BLaER1 treated with 17β-estradiol and CSF1 and Interleukin-3, amounts not matched to agents 10 nM and 100 nM (cell line): ENCODE data around the gene LOXL3.

Experiments
- H3K27ac ChIP-seq, 11 experiments: shearing (Covaris generic); formaldehyde crosslinking; 2 replicates each; pipeline ENCODE4 v1.8.1; 2022
- H3K27me3 ChIP-seq, 11 experiments: shearing (Covaris generic); formaldehyde crosslinking; 2 replicates each; pipeline ENCODE4 v1.8.1; 2022
- H3K36me3 ChIP-seq, 11 experiments: shearing (Covaris generic); formaldehyde crosslinking; 2 replicates each; pipeline ENCODE4 v1.8.1; 2022
- H3K4me1 ChIP-seq, 10 experiments: shearing (Covaris generic); formaldehyde crosslinking; 2 replicates each; pipeline ENCODE4 v1.8.1; 2022
- H3K4me2 ChIP-seq, 11 experiments: shearing (Covaris generic); formaldehyde crosslinking; 2 replicates each; pipeline ENCODE4 v1.8.1; 2022
- H3K4me3 ChIP-seq, 10 experiments: shearing (Covaris generic); formaldehyde crosslinking; 2 replicates each; pipeline ENCODE4 v1.8.1; 2022
- H3K9ac ChIP-seq, 11 experiments: shearing (Covaris generic); formaldehyde crosslinking; 2 replicates each; pipeline ENCODE4 v1.8.1; 2022
- H3K9me3 ChIP-seq, 11 experiments: shearing (Covaris generic); formaldehyde crosslinking; replicated peaks in 1 of 11; 2 replicates each; pipeline ENCODE4 v1.8.1; 2022
- H4K20me1 ChIP-seq, 11 experiments: shearing (Covaris generic); formaldehyde crosslinking; 2 replicates each; pipeline ENCODE4 v1.8.1; 2022
- Cebpa-rat ChIP-seq, 11 experiments: shearing (Covaris generic); IDR thresholded peaks; 2 replicates each; pipeline ENCODE4 v1.8.1; 2022

LOXL3 gene

DNA sequence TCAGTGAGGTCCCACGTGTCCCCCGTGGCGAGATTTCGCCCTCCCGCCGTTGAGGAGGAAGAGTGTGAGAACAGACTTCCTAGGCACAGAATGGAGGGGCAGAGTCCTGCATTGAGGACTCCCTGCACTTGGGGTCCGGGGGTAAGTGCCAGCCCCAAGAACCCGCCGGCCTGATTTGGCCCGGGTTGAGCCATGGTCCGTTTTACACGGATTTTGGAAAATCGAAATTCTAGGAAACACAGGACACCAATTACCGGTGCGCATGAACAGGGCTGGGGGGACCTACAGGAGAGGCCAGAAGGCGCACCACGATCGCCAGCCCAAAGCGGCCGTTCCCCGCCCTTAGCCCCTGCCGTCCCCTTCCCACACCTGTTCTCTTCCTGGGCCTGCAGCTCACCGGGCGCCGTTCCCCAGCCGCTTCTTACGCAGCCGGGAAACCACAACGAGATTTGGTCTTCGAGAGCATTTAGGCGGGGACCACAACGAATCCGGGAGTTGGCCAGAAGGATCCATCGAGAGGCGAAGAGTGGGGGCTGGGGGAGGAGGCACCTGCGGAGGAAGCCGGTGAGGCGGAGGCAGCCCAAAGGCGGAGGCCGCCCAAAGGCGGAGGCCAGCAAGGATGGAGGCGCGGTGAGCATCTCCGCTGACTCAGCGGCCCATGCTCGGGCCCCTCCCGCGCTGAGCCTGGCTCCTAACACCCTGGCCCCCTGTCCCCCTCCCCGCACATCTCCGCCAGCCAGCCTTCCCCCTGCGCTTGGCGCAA lies 40.0 kb downstream of the LOXL3 start:
- peaks cover 5 to 19% (median 8%) of the 10 kb centered on the region in 10 experiments; a peak in 11 of 20 replicates for H3K4me1 ChIP-seq
- peaks cover 4 to 29% (median 17%) of the 10 kb centered on the region in 11 experiments; a peak in 15 of 22 replicates for H3K9me3 ChIP-seq
- 0 out of 20 replicates have a peak overlapping the region, but pooled peaks of 1 of the 10 experiments have one; percentile 19 for H3K4me3 ChIP-seq
- H3K4me2 ChIP-seq = peak overlapping the region; percentile 3 to 73 (median 45); a peak in 11 of 22 replicates
- peaks cover 93 to 100% (median 100%) of the 10 kb centered on the region in 11 experiments for H3K27me3 ChIP-seq
- TF ChIP-seq Cebpa-rat (IDR thresholded peaks at IDR 0.05) = no peak
- peaks cover 0 to 37% (median 23%) of the 10 kb centered on the region in 11 experiments; a peak in 15 of 22 replicates for H4K20me1 ChIP-seq
- no peak overlapping the region for H3K27ac ChIP-seq
- no peaks in the 10 kb centered on the region for H3K36me3 ChIP-seq
- H3K9ac ChIP-seq = no peak overlapping the region

DNA sequence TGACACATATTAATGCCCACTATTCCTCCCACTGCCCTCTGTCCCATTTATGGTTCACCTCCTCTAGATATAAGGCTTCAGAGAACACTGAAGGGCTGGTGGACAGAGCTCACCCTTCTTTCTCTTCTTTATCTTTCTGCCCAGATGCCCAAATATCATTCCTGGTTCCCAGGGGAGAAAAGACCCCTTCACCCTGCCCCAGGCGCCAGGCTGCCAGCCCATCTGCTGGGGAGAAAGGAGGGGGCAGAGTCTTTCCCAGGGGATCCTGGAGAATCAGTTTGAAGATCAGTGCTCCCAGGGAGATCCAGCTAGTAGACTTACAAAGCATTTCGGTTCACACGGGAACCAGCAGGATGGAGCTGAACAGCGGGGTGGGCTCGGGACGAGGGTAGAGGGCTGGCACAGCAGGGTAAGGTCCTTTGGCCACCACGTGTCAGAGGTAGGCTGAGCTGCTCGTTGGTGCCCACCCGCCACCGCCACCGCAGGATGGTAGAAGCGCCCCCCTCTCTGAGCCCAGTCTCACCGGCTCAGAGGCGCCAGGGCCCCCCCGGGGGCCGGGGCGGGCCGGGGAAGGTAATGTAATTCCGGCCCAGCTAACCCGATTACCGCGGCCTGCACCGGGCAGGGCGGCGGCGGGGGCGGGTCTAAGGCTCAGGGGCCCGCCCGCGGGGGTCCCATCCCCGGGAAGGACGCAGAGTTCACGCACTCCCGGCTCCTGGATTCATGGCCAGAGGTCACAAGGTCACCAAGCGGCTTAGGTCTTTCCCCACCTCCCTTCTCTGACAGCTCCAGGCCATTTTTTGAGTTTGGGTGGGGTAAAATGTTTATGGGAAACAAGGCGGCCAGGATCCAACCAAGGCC lies 40.8 kb downstream of the LOXL3 start:
- no peaks in the 10 kb centered on the region for H3K36me3 ChIP-seq
- TF ChIP-seq Cebpa-rat (IDR thresholded peaks at IDR 0.05) = no peak
- H4K20me1 ChIP-seq = peaks cover 0 to 37% (median 23%) of the 10 kb centered on the region in 11 experiments; a peak in 15 of 22 replicates
- H3K4me2 ChIP-seq = no peak overlapping the region
- H3K27me3 ChIP-seq = peaks cover 85 to 100% (median 100%) of the 10 kb centered on the region in 11 experiments
- H3K9ac ChIP-seq = no peak overlapping the region
- no peak overlapping the region for H3K27ac ChIP-seq
- H3K4me3 ChIP-seq = no peak overlapping the region
- H3K9me3 ChIP-seq = peaks cover 4 to 29% (median 17%) of the 10 kb centered on the region in 11 experiments; a peak in 15 of 22 replicates
- H3K4me1 ChIP-seq = peaks cover 11 to 24% (median 13%) of the 10 kb centered on the region in 10 experiments

DNA sequence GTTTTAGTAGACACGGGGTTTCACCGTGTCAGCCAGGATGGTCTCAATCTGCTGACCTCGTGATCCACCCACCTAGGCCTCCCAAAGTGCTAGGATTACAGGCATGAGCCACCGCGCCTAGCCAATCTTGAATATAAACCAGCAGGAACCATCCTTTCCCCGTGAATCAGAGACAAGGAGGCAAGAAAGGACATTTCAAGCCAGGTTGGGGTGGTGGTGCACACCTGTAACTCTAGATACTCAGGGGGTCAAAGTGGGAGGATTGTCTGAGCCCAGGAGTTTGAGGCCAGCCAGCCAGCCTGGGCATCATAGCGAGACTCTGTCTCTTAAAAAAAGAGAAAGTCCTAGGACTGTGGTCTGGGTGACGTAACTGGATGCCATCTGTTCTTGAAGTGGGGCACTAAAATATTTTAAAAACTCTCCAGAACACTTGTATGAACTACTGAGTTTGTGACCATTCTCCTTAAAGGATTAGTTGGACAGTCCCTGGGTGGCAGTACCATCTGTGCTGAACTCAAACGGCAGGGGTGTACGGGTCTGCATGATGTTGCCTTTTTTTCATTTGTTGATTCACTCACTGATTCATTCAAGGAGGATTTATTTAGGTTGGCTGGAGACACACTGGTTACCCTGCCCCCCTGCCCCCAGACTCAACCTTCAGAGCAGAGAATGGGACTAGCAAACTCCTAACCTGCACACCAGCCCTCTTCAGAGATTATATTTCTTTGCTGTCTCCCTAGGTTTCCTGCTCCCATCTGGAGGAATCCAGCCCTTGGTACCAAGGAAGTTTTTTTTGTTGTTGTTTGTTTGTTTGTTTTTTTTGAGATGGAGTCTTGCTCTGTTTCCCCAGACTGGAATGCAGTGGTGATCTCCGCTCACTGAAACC lies 42.4 kb downstream of the LOXL3 start:
- H3K4me3 ChIP-seq = no peak overlapping the region
- H3K27me3 ChIP-seq = peaks cover 69 to 86% (median 83%) of the 10 kb centered on the region in 11 experiments
- peaks cover 0 to 35% (median 23%) of the 10 kb centered on the region in 11 experiments; a peak in 15 of 22 replicates for H4K20me1 ChIP-seq
- H3K27ac ChIP-seq = no peak overlapping the region
- H3K9me3 ChIP-seq = peaks cover 4 to 28% (median 15%) of the 10 kb centered on the region in 11 experiments; a peak in 15 of 22 replicates
- peaks cover 17 to 34% (median 23%) of the 10 kb centered on the region in 10 experiments for H3K4me1 ChIP-seq
- TF ChIP-seq Cebpa-rat (IDR thresholded peaks at IDR 0.05) = no peak
- H3K4me2 ChIP-seq = no peak overlapping the region
- H3K36me3 ChIP-seq = peaks cover 0 to 3% (median 0%) of the 10 kb centered on the region in 11 experiments; a peak in 4 of 22 replicates
- H3K9ac ChIP-seq = no peak overlapping the region

DNA sequence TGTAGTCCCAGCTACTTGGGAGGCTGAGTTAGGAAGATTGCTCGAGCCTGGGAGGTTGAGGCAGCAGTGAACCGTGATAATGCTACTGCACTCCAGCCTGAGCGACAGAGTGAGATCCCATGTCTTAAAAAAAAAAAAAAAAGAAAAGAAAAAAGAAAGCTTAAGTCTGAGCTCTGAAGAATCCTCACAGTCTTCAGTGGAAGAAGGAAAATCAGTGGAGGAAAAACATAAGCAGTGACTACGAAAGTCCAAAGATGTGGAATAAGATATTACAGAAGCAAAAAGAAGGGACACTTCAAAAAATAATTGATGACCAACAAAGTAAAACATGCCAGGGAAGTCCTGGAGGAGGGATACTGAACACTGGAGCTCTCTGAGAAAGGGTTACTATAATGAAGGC lies 43.5 kb downstream of the LOXL3 start:
- peaks cover 28 to 42% (median 34%) of the 10 kb centered on the region in 10 experiments for H3K4me1 ChIP-seq
- no peak overlapping the region for H3K4me3 ChIP-seq
- peaks cover 58 to 83% (median 79%) of the 10 kb centered on the region in 11 experiments for H3K27me3 ChIP-seq
- no peak overlapping the region for H3K9ac ChIP-seq
- no peak overlapping the region for H3K27ac ChIP-seq
- no peak for TF ChIP-seq Cebpa-rat (IDR thresholded peaks at IDR 0.05)
- no peak overlapping the region for H3K4me2 ChIP-seq
- peaks cover 7 to 13% (median 8%) of the 10 kb centered on the region in 11 experiments; a peak in 21 of 22 replicates for H3K36me3 ChIP-seq
- H4K20me1 ChIP-seq = peaks cover 0 to 26% (median 17%) of the 10 kb centered on the region in 11 experiments; a peak in 16 of 22 replicates
- peaks cover 0 to 17% (median 5%) of the 10 kb centered on the region in 11 experiments; a peak in 12 of 22 replicates for H3K9me3 ChIP-seq

DNA sequence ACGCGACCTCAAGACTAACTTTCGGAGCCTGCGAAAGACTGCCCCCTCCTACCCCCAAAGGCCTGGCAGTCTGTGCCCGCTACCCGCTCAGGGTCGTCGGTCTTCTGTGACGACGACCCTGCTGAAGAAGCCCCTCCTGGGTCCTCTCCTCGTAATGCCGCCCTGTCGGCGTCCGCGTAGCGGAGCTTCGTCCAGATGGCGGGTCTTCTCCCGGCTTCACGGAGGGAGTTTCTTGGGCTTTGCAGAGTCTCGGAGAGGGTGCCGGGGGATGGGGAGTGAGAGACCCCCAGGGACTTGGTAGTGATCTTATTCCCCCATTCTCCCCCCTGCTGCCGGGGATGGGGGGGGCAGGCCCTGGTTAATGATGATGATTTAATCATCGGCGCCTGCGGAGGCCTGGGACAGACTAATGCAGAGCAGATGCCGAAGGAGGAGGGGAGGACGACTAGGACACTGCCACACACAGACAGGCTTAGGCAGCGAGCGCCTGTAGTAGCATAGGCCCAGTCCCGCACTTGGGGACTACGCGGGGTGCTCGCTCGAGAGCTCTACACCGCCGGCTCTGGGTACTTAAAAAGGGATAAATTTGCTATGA lies 45.7 kb downstream of the LOXL3 start:
- peak overlapping the region; percentile 81 to 98 (median 94) for H3K4me2 ChIP-seq
- peaks cover 49 to 83% (median 79%) of the 10 kb centered on the region in 11 experiments for H3K27me3 ChIP-seq
- peaks cover 11 to 24% (median 18%) of the 10 kb centered on the region in 11 experiments; a peak in 21 of 22 replicates for H3K36me3 ChIP-seq
- H3K4me3 ChIP-seq = peak overlapping the region; percentile 67 to 80 (median 73)
- H3K27ac ChIP-seq = peak overlapping the region; percentile 95 to 98 (median 97)
- H3K4me1 ChIP-seq = peaks cover 28 to 48% (median 34%) of the 10 kb centered on the region in 10 experiments
- peaks cover 0 to 8% (median 0%) of the 10 kb centered on the region in 11 experiments; a peak in 7 of 22 replicates for H4K20me1 ChIP-seq
- peaks cover 0 to 4% (median 0%) of the 10 kb centered on the region in 11 experiments; a peak in 1 of 22 replicates for H3K9me3 ChIP-seq
- TF ChIP-seq Cebpa-rat (IDR thresholded peaks at IDR 0.05) = no peak
- peak overlapping the region; percentile 92 to 98 (median 95) for H3K9ac ChIP-seq

DNA sequence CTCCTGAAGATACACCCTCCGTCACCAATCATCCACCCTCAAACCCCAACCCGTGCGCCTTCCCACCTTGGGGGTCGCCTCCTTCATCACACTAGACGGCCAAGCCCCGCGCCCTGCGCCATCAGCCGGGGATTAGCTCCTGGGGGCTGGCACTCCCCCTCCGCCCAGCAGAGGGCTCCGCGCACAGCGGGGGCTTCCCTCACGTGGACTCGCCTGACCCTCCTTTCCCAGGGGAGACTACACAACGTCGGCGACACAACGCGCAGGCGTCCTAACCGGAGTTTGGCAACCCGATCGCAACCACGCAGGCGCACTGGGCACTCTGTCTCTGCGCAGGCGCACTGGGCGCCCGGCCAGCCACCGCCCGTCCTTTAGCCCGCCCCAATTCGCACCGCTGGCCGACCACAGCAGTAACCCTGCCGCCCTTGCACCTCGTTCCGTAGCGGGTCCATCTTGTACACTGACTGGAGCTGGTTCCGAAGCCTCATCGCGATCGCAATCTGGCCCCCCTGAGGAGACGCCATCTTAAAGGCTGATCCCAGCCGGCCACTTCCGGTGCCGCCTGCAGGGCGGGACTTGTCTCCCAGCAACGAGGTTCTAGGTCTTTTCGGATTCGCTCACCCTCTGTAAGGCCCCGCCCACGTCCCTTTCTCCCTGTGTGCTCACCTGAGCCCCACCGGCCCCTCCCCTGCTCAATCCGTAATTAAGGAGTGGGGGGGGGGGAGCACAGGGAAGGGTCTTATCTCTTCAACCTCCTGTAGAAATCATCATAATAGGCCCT lies 46.4 kb downstream of the LOXL3 start, which contains the start of gene PCGF1:
Gene PCGF1, minus strand, starts transcription at position 551 of the 781 bp plus-strand sequence. Its CDS starts 27 bp downstream, at position 524.
- peaks cover 49 to 83% (median 79%) of the 10 kb centered on the region in 11 experiments for H3K27me3 ChIP-seq
- H3K9me3 ChIP-seq = no peaks in the 10 kb centered on the region
- peak within 1 kb of the TSS; percentile 95 to 98 (median 97) for H3K27ac ChIP-seq
- H3K4me2 ChIP-seq = peak within 1 kb of the TSS; percentile 81 to 100 (median 95)
- H3K36me3 ChIP-seq = peaks cover 11 to 24% (median 18%) of the 10 kb centered on the region in 11 experiments; a peak in 21 of 22 replicates
- H3K9ac ChIP-seq = peak within 1 kb of the TSS; percentile 92 to 98 (median 95)
- peaks cover 28 to 55% (median 41%) of the 10 kb centered on the region in 10 experiments for H3K4me1 ChIP-seq
- TF ChIP-seq Cebpa-rat (IDR thresholded peaks at IDR 0.05) = peak in 3 of 11 experiments; percentile 17 to 71 (median 19); a peak in 2 of 22 replicates
- H3K4me3 ChIP-seq = peak within 1 kb of the TSS; percentile 67 to 80 (median 73)
- H4K20me1 ChIP-seq = peaks cover 0 to 13% (median 0%) of the 10 kb centered on the region in 11 experiments; a peak in 6 of 22 replicates
